Right lobe of liver (tissue), 6 donors: ENCODE results near the gene HSD17B8. TPM values are rescaled to one million over a fixed set of nuclear protein-coding genes. Genes with fewer than 3 reads are reported as not detected.

Experiments
- ATAC-seq, 4 donors: fragments of 200-7000 bp; cut with Tn5 transposase; one replicate each; pipeline ENCODE4 v1.9.1; 2020; ENCODE audit warnings: mild to moderate bottlenecking in 4 of 4, moderate library complexity in 4 of 4
- DNase-seq, 3 donors: peaks; one replicate each; pipeline ENCODE4 v3.0.0-alpha.2; 2020
- H3K27ac ChIP-seq, 3 donors: fragments of 200-600 bp; one replicate each; pipeline ENCODE4 v1.8.0; 2022
- H3K27me3 ChIP-seq, 2 donors: fragments of 200-600 bp; one replicate each; pipeline ENCODE4 v1.8.0; 2022
- H3K36me3 ChIP-seq, 4 donors: fragments of 200-600 bp; sonication (generic) in 1 of 4; one replicate each; pipeline versions ENCODE4 v1.5.1 to v1.8.0; 2017 to 2022; ENCODE audit warnings: control low read depth in 1 of 4
- H3K4me1 ChIP-seq, 4 donors: fragments of 200-600 bp; sonication (generic) in 1 of 4; one replicate each; pipeline versions ENCODE4 v1.5.1 to v1.8.0; 2017 to 2022; ENCODE audit warnings: control low read depth in 1 of 4
- H3K4me3 ChIP-seq, 3 donors: fragments of 200-600 bp; one replicate each; pipeline ENCODE4 v1.8.0; 2022
- H3K9me3 ChIP-seq, 4 donors: fragments of 200-600 bp; sonication (generic) in 1 of 4; one replicate each; pipeline versions ENCODE4 v1.5.1 to v1.8.0; 2017 to 2022; ENCODE audit warnings: control low read depth in 1 of 4
- POLR2A ChIP-seq: fragments of 450-650 bp; IDR thresholded peaks from one replicate; pipeline ENCODE4 v1.6.1; 2017; ENCODE audit warnings: antibody characterized with exemption, mild to moderate bottlenecking
- WGBS: methylation state at CpG from one replicate; pipeline ENCODE4 v1.1.6; 2018; ENCODE audit warnings: low coverage, low lambda C conversion rate; ENCODE audit not compliant: insufficient coverage; ENCODE audit errors: missing lambda C conversion rate; 5-methylcytosine and 5-hydroxymethylcytosine counted together
- intact Hi-C, 2 donors: fragments of 100-400 bp; cut with DNase I; formaldehyde crosslinking; loops; one replicate each; pipeline versions ENCODE4 v1.11.2 to v1.14.1; 2022
- total RNA-seq, 6 experiments: library from RNA; depleted of rRNA in 2 of 6; stranded (reverse); fragments of >200 nt in 2 of 6; fragmentation: NEBNext Ultra II Directional in 3 of 6; extraction: Animal tissue kit (Norgen Biotek cat#: 25700) in 3 of 6; gene quantifications; one replicate each; pipeline versions ENCODE4 v1.1.0 to v1.2.4, GENCODE V29; 2016 to 2023
- TF ChIP-seq, protein P1 (sequence below), 4 donors: fragments of 200-600 bp in 3 of 4; fragments of 450-650 bp in 1 of 4; IDR thresholded peaks; one replicate each; pipeline versions ENCODE4 v1.5.1 to v1.8.0; 2016 to 2022; ENCODE audit warnings: antibody characterized with exemption in 4 of 4, mild to moderate bottlenecking in 2 of 4
- donor health status: DM: no; HTN: yes; CAD: no.
- donor health status: DM: no; HTN: no; CAD: no.
- donor health status: DM: no; HTN: no; CAD: no.
- donor health status: DM: no; HTN: yes; CAD: no.
- donor health status: DM: no; HTN: yes; CAD: no.

The HSD17B8 gene
- total RNA-seq, 6 experiments from 2014 or later = 14.3 to 39.8 (median 33.8) TPM

DNA sequence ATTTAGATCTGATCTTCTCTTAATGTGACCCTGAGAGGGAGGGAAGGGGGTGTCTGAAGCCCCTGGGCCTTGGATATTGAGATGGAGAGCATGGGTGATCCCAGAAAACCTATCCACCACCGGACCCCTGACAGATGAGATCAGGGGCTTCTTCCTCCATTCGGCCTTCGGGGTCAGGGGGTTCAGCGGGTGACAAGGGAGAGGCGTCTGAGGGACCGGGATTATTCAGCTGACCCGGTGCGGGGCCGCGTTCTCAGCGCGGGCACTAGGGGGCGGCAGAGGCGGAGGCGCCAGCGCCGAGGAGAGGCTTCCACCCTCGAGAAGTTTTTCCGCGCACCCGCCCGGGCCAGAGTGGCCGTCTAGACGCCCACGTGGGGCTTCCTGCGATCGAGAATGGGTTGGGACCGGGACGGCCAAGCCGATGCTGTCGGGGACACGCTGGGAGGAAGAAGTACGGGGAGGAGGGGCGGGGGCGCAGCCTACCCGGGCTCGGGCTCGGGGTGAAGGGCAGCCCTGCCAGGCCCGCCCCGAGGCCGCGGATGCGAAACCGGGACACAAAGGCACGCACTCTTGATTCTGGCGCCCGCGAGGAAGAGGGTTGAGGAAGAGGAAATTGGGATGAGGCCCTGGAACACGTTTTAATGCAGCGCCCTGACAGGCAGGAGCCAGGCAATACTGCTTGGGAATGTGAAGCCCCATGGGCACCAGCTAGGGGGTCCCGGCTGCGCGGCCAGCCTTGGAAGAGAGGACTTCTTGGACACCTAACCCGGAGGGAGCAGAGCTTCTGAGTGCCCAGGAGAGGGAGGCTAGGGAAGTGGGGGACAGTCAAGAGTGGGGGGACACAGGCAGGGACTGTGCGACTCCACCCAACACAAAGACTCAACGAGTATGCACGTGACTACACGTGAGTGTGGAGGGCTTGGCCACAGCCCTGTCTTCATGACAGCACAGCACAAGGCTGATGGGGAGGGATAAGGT lies 42.8 kb upstream of the HSD17B8 start:
- Histone ChIP-seq H3K4me3 (peak overlapping the region; percentile 42 to 52 (median 42)), H3K27ac (peak overlapping the region in 1 of 3 donors; percentile 16), H3K4me1 (peaks cover 0 to 4% (median 0%) of the 10 kb centered on the region in 4 donors), H3K9me3 (no peaks in the 10 kb centered on the region), H3K27me3 (no peaks in the 10 kb centered on the region), H3K36me3 (no peaks in the 10 kb centered on the region)
- WGBS = 7% methylated on average over 6 of the region's 58 CpGs
- TF ChIP-seq POLR2A = no peak
- TF ChIP-seq, protein P1, sequence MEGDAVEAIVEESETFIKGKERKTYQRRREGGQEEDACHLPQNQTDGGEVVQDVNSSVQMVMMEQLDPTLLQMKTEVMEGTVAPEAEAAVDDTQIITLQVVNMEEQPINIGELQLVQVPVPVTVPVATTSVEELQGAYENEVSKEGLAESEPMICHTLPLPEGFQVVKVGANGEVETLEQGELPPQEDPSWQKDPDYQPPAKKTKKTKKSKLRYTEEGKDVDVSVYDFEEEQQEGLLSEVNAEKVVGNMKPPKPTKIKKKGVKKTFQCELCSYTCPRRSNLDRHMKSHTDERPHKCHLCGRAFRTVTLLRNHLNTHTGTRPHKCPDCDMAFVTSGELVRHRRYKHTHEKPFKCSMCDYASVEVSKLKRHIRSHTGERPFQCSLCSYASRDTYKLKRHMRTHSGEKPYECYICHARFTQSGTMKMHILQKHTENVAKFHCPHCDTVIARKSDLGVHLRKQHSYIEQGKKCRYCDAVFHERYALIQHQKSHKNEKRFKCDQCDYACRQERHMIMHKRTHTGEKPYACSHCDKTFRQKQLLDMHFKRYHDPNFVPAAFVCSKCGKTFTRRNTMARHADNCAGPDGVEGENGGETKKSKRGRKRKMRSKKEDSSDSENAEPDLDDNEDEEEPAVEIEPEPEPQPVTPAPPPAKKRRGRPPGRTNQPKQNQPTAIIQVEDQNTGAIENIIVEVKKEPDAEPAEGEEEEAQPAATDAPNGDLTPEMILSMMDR (IDR thresholded peaks at IDR 0.05) = peak; percentile 90 to 94 (median 92)
- ATAC-seq (peak; percentile 93 to 99 (median 98)), DNase-seq (peak; percentile 82 to 86 (median 83))
- intact Hi-C loops = loop anchor here in 1 of 2 donors (10.0 kb wide), 1 partner anchor 83 kb away; no protein-coding TSS in a partner anchor

DNA sequence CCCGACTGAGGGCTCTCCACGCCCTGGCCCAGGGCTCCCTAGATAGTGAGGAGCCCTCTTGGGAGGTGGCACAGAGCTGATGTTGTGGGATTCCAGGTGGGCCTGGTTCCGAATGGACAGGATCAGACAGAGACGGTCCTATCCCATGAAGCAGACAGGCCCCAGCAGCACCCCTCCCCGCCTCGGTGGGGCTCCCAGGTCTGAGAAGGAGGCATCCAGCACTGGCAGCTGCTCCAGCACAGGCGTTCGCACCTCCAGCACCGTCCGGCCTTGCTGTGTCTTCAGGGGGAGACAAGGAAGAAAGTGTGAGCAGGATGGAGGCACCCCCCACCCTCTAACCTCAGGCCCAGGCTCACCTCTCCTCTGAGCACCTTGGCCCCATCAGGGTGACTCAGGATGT lies 40.9 kb upstream of the HSD17B8 start:
- intact Hi-C loops = loop anchor here in 1 of 2 donors (10.0 kb wide), 1 partner anchor 81 kb away; no protein-coding TSS in a partner anchor
- no peak for ATAC-seq
- no peaks in the 10 kb centered on the region for H3K36me3 ChIP-seq
- WGBS = 70% methylated on average over 2 of the region's 10 CpGs
- no peak for DNase-seq
- peaks cover 0 to 4% (median 0%) of the 10 kb centered on the region in 4 donors for H3K4me1 ChIP-seq
- H3K9me3 ChIP-seq = no peaks in the 10 kb centered on the region
- no peak overlapping the region for H3K4me3 ChIP-seq
- TF ChIP-seq POLR2A = no peak
- TF ChIP-seq, protein P1 (IDR thresholded peaks at IDR 0.05) = no peak
- H3K27me3 ChIP-seq = no peaks in the 10 kb centered on the region
- H3K27ac ChIP-seq = no peak overlapping the region

DNA sequence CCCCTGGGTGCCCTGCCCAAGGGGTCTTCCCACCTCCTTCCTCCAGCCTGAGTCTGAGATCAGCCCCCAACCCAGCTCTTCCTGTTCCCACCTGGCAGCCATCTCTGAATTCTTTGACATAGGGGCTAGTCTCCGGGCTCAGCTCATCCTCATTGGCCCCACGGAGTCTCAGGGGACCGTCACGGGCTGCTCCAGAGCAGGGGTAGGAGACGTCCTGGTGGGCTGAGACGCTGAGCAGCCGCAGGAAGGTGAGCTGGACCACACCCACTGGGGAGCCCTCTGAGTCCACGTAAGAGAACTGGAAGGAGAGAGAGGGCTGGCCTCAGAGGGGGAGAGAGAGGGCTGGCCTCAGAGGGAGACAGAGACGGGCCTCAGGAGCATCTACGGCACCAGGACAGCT lies 40.3 kb upstream of the HSD17B8 start:
- intact Hi-C loops = loop anchor here in 1 of 2 donors (10.0 kb wide), 1 partner anchor 81 kb away; no protein-coding TSS in a partner anchor
- Histone ChIP-seq H3K27me3 (no peaks in the 10 kb centered on the region), H3K4me1 (peaks cover 0 to 4% (median 0%) of the 10 kb centered on the region in 4 donors), H3K36me3 (no peaks in the 10 kb centered on the region), H3K27ac (no peak overlapping the region), H3K9me3 (no peaks in the 10 kb centered on the region), H3K4me3 (no peak overlapping the region)
- WGBS = 20% methylated on average over 3 of the region's 10 CpGs
- ATAC-seq (no peak), DNase-seq (no peak)
- no peak for TF ChIP-seq POLR2A
- TF ChIP-seq, protein P1 (IDR thresholded peaks at IDR 0.05) = no peak

DNA sequence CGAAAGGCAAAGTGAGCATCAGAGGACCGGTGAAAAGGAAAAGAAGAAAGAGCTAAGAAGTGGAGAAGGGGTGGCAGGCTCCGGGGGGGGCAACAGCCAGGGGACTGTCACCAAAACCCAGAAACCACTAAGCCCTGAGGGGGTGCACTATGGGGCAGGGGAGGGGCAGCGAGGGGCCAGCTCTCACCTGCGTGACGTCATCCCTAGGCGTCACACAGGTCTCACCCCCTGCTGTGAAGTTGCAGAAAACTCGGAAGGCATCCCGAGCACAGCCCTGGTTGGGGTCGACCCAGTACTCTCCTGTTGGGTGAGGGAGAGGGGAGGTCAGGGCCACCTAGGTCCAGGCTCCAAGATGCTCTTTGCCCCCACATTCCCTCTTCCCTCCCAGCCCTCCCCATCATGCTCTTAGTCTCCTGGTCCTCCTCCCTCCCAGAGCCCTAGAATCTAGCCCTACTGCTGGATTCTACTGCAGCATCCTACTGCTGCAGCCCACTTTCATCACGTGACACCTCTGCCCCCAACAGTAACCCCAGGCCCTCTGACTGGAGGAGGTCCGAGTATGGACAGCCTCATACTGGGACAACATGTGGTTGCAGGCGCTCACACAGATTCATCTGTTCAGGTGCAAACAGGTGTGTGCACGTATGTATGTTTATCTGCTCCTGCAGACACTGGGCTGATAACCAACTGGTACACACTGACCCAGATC lies 39.6 kb upstream of the HSD17B8 start:
- TF ChIP-seq POLR2A = no peak
- H3K36me3 ChIP-seq = no peaks in the 10 kb centered on the region
- H3K9me3 ChIP-seq = no peaks in the 10 kb centered on the region
- ATAC-seq (no peak), DNase-seq (no peak)
- WGBS = 43% methylated on average over 6 of the region's 14 CpGs
- H3K27ac ChIP-seq = no peak overlapping the region
- H3K27me3 ChIP-seq = no peaks in the 10 kb centered on the region
- H3K4me1 ChIP-seq = peaks cover 0 to 4% (median 0%) of the 10 kb centered on the region in 4 donors
- intact Hi-C loops = loop anchor here (5.0 to 10.0 kb wide), 2 partner anchors 80 to 82 kb away; no protein-coding TSS in a partner anchor
- no peak overlapping the region for H3K4me3 ChIP-seq
